ENCODE measurements around the gene MSL3B.

The MSL3B gene

DNA sequence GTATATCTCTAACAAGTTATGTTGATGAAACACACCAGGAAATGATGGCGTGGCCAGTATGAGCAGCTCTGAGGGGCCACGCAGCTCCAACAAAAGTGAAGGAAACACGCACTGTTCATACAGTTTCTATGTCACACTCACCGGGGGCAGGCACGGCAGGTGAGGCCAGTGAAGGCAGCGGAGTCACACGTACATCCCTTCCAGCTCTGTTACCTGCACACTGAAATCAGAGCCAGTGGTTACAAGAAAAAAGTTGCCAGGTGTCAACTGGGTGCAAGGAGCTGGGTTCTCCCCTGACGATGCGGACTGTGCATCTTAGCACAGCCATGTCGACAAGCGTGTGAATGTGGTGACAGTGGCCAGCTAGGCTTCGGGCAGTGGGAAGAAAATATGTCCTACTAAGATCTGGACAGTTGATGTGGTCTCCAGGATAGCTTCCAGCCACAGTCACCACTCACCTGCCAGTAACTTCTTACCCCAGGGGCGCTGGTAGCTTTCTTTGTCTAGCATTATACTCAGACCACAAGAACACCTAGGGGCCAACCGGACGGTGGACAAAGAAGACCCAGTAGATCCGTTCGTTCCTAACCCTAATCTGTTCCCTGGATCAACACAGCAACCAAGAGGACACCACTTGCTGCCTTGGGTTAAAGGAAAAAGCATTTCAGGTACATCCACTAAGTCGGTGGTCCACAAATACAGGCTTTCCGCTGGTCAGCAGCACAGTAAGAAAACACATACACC, 23.9 kb downstream of the MSL3B start:
- H3K4me3 ChIP-seq (replicated peaks; ENCODE audit: low read depth, low read length): no peak overlapping the region
- no peak for DNase-seq (ENCODE audit: extremely low read depth, low read depth)
- TF ChIP-seq, protein P1, sequence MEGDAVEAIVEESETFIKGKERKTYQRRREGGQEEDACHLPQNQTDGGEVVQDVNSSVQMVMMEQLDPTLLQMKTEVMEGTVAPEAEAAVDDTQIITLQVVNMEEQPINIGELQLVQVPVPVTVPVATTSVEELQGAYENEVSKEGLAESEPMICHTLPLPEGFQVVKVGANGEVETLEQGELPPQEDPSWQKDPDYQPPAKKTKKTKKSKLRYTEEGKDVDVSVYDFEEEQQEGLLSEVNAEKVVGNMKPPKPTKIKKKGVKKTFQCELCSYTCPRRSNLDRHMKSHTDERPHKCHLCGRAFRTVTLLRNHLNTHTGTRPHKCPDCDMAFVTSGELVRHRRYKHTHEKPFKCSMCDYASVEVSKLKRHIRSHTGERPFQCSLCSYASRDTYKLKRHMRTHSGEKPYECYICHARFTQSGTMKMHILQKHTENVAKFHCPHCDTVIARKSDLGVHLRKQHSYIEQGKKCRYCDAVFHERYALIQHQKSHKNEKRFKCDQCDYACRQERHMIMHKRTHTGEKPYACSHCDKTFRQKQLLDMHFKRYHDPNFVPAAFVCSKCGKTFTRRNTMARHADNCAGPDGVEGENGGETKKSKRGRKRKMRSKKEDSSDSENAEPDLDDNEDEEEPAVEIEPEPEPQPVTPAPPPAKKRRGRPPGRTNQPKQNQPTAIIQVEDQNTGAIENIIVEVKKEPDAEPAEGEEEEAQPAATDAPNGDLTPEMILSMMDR (IDR thresholded peaks at IDR 0.05; ENCODE audit: low read depth, low read length, missing control alignments): no peak

DNA sequence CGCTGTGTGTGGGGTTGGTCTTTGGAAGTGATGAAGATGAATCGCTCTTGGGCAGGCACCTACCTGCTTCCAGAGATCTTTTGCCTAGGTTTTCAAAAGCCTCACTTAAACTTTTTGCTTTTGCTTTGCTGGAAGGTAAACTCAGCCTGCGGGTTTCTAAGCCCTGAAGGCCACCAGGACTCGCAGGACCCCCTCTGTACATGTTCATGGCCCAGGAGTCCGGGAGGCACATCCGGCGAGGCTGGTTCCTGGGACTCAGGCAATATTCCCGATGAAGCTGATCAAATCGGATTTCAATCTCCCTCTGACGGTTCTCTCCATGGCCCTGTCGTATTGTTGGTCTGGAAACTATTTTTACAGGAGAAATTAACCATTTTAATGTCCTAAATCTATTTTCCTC, 27.0 kb downstream of the MSL3B start:
- TF ChIP-seq, protein P1 (IDR thresholded peaks at IDR 0.05; ENCODE audit: low read depth, low read length, missing control alignments): no peak
- no peak for DNase-seq (ENCODE audit: extremely low read depth, low read depth)
- no peak overlapping the region for H3K4me3 ChIP-seq (replicated peaks; ENCODE audit: low read depth, low read length)

DNA sequence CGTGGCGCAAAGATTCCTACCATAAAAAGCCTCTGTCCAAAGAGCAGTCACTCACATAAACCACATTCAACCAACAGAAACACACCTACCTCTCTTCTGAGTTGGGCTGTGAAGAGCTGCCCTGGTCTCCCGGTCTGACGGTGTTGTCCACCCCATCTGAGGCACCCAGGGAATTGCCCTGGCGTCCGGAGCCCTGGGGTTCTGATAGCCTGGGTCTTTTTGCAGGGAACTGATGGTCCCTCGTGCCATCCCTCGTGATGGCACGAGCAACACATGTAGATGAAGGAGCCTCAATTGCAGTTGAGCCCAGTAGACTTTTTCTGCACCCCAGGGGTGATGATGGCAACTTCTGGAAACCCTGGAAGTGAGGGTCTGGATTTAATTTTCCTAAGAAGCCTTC, 27.7 kb downstream of the MSL3B start:
- DNase-seq (ENCODE audit: extremely low read depth, low read depth): no peak
- no peak overlapping the region for H3K4me3 ChIP-seq (replicated peaks; ENCODE audit: low read depth, low read length)
- TF ChIP-seq, protein P1 (IDR thresholded peaks at IDR 0.05; ENCODE audit: low read depth, low read length, missing control alignments): no peak

DNA sequence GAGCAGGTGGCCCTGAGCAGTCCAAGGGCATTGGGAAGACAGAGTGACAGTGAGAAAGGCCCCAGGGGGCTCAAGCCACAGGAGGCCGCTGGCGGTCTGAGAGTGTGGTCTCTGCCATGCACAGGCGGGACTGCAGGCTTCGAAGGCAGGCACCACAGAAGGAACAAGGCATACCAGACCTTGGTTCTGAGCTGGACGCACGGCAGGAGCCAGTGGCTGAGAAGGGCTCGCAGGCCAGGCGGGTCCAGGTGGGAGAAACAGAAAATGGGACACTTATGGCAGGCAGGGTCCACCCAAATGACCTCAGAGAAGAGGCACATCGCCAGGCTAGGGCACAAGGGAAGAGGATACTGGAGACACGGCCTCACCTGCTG, 28.8 kb downstream of the MSL3B start:
- H3K4me3 ChIP-seq (replicated peaks; ENCODE audit: low read depth, low read length): no peak overlapping the region
- TF ChIP-seq, protein P1 (IDR thresholded peaks at IDR 0.05; ENCODE audit: low read depth, low read length, missing control alignments): no peak
- no peak for DNase-seq (ENCODE audit: extremely low read depth, low read depth)

DNA sequence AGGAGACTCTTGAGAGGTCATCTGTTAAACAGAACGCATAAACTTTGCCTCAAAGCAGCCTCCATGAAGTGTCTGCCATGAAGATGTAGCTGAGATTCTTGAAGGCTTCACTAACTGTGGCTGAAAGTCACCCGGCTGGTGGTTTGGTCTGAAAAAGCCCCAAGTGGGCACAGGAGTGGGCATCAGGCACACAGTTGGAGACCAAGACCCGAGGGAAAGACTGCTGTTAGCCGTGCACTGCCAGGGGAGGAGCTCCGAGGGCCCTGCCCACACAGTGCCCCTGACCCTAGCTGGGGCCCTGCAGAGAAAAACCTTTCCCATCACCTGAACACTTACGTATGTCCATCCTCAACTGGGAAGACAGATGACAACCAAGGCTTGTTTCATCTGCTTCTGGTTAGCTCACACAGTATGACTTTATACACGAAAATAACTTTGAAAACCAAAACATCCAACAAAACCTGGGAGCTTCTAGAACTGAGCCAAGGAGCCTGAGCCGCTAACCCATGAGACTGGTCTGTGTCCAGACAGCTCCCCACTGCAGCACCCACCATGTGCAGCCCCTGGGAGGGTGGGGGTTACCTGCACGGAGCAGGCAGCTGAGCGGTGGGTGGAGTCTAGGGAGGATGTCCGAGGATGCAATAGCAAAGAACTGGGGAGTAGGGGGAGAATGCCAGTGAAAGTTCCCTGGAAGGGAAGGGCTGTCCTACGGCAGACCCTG, 29.3 kb downstream of the MSL3B start:
- DNase-seq (ENCODE audit: extremely low read depth, low read depth): no peak
- TF ChIP-seq, protein P1 (IDR thresholded peaks at IDR 0.05; ENCODE audit: low read depth, low read length, missing control alignments): no peak
- H3K4me3 ChIP-seq (replicated peaks; ENCODE audit: low read depth, low read length): no peak overlapping the region

DNA sequence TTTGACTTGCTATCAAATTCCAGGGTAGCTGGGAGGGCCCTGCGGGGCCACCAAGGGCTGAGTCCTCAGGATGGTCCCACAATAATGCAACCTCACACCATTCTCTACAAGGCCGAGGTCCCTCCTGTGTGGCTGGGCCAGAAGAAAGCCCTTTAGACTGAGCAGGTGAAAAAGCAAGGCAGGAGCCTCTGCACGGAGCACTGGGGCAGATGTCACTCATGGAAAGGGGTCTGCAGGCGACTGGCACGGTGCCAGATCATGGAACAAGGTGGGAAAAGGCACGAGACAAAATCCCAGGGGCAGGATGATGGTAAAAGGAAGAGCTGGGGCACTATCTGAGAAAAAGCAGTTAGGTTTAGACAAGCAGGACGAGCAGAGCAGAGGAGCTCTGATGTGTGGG, 29.9 kb downstream of the MSL3B start:
- DNase-seq (ENCODE audit: extremely low read depth, low read depth): no peak
- TF ChIP-seq, protein P1 (IDR thresholded peaks at IDR 0.05; ENCODE audit: low read depth, low read length, missing control alignments): no peak
- no peak overlapping the region for H3K4me3 ChIP-seq (replicated peaks; ENCODE audit: low read depth, low read length)

Measured in HFF-Myc (cell line).